ENCODE measurements around the gene TXNL4B. TPM values are rescaled to one million over a fixed set of nuclear protein-coding genes. Genes with fewer than 3 reads are reported as not detected.

TXNL4B gene
- total and polyA plus RNA-seq, 9 donors = 10.6 to 23.1 (median 14.7) TPM

- Histone ChIP-seq H3K27me3 (no peaks in the 10 kb centered on the region), H3K4me3 (no peak overlapping the region), H3K4me1 (ENCODE audit: insufficient read depth) (no peaks in the 10 kb centered on the region), H3K9me3 (no peaks in the 10 kb centered on the region), H3K27ac (no peak overlapping the region), H3K36me3 (no peaks in the 10 kb centered on the region)
- intact Hi-C loops (cut with DNase I) = no loop called here
- TF ChIP-seq, protein P1, sequence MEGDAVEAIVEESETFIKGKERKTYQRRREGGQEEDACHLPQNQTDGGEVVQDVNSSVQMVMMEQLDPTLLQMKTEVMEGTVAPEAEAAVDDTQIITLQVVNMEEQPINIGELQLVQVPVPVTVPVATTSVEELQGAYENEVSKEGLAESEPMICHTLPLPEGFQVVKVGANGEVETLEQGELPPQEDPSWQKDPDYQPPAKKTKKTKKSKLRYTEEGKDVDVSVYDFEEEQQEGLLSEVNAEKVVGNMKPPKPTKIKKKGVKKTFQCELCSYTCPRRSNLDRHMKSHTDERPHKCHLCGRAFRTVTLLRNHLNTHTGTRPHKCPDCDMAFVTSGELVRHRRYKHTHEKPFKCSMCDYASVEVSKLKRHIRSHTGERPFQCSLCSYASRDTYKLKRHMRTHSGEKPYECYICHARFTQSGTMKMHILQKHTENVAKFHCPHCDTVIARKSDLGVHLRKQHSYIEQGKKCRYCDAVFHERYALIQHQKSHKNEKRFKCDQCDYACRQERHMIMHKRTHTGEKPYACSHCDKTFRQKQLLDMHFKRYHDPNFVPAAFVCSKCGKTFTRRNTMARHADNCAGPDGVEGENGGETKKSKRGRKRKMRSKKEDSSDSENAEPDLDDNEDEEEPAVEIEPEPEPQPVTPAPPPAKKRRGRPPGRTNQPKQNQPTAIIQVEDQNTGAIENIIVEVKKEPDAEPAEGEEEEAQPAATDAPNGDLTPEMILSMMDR (IDR thresholded peaks at IDR 0.05) = no peak
- TF ChIP-seq EP300 (IDR thresholded peaks at IDR 0.05) (no peak), POLR2A (IDR thresholded peaks at IDR 0.05) (no peak)
- 72 to 75% (median 73%) methylated on average over 5 of the region's 5 CpGs for WGBS, 3 donors
- no peak for DNase-seq
These were observed 57.3 kb downstream of the TXNL4B start for GRCh38 chr16:72036098-72036497.

Other genes starting within 250 kb of the TXNL4B start
- gene ATXN1L, start 247.6 kb downstream of the TXNL4B start, total RNA-seq = 10 to 100 TPM; 12.5 to 29.5 (median 26.0) TPM
- gene ATXN1L, start 247.6 kb downstream of the TXNL4B start, polyA plus RNA-seq = 10 to 100 TPM; 12.6 to 26.6 TPM
- gene ZNF821, start 209.4 kb downstream of the TXNL4B start, total RNA-seq = 10 to 100 TPM in 5 of 7 donors, 1 to 10 TPM in 2; 7.6 to 14.1 (median 11.7) TPM
- gene ZNF821, start 209.4 kb downstream of the TXNL4B start, polyA plus RNA-seq = 10 to 100 TPM in 1 of 2 donors, 1 to 10 TPM in 1; 8.6 to 13.5 TPM
- 100 to 1,000 TPM; 140 to 200 (median 169) TPM for gene IST1, start 198.1 kb downstream of the TXNL4B start, total RNA-seq
- 100 to 1,000 TPM; 119 to 324 TPM for gene IST1, start 198.1 kb downstream of the TXNL4B start, polyA plus RNA-seq
- under 1 TPM in 6 of 7 donors, not detected in 1; 0.03 to 0.30 (median 0.22) TPM for gene PKD1L3, start 93.2 kb downstream of the TXNL4B start, total RNA-seq
- gene PKD1L3, start 93.2 kb downstream of the TXNL4B start, polyA plus RNA-seq = under 1 TPM; 0.07 to 0.15 TPM
- 10 to 100 TPM in 4 of 7 donors, 1 to 10 TPM in 3; 3.2 to 13.0 (median 10.6) TPM for gene DHODH, start 84.9 kb downstream of the TXNL4B start, total RNA-seq
- 1 to 10 TPM; 5.6 to 9.4 TPM for gene DHODH, start 84.9 kb downstream of the TXNL4B start, polyA plus RNA-seq
- 100 to 1,000 TPM in 1 of 7 donors, 10 to 100 TPM in 5, under 1 TPM in 1; 0.66 to 186 (median 23.9) TPM for gene HP, start 39.1 kb downstream of the TXNL4B start, total RNA-seq
- 10 to 100 TPM; 20.0 to 30.1 TPM for gene HP, start 39.1 kb downstream of the TXNL4B start, polyA plus RNA-seq
- 1 to 10 TPM in 4 of 7 donors, under 1 TPM in 3; 0.32 to 2.4 (median 1.1) TPM for gene HPR, start 30.4 kb downstream of the TXNL4B start, total RNA-seq
- gene HPR, start 30.4 kb downstream of the TXNL4B start, polyA plus RNA-seq = 1 to 10 TPM; 1.7 to 2.2 TPM
- gene DHX38, start 227 bp upstream of the TXNL4B start, total RNA-seq = 10 to 100 TPM; 33.0 to 70.5 (median 59.1) TPM
- gene DHX38, start 227 bp upstream of the TXNL4B start, polyA plus RNA-seq = 10 to 100 TPM; 45.2 to 81.7 TPM
- 1 to 10 TPM in 1 of 7 donors, under 1 TPM in 6; 0.12 to 1.7 (median 0.69) TPM for gene PMFBP1, start 78.5 kb upstream of the TXNL4B start, total RNA-seq
- gene PMFBP1, start 78.5 kb upstream of the TXNL4B start, polyA plus RNA-seq = under 1 TPM; 0.13 to 0.45 TPM

Data from ovary (tissue), 9 donors.